ENCODE measurements around the gene ANP32D.
A peak's percentile ranks its signal among the peaks of the same experiment; 100 is the strongest.
"Not testable (repeated sequence)": the region's sequence is repeated elsewhere in the genome, so short reads cannot be mapped to it uniquely, and the experiment has no call there.

ANP32D gene

GRCh38 chr12:48446161-48446776, 26.1 kb upstream of the ANP32D start:
- no peak for DNase-seq (ENCODE audit: low read depth in 2 of 2)
- no peak overlapping the region for H3K4me3 ChIP-seq (replicated peaks in 1 of 2; ENCODE audit: low read depth in 2 of 2, low read length in 2 of 2)
- TF ChIP-seq CTCF (IDR thresholded peaks at IDR 0.05; ENCODE audit: low read depth, low read length), result no peak

- DNase-seq (ENCODE audit: low read depth in 2 of 2), result no peak
- TF ChIP-seq CTCF (IDR thresholded peaks at IDR 0.05; ENCODE audit: low read depth, low read length), result no peak
- H3K4me3 ChIP-seq (replicated peaks in 1 of 2; ENCODE audit: low read depth in 2 of 2, low read length in 2 of 2), result no peak overlapping the region
Measured at GRCh38 chr12:48447755-48448154, 24.6 kb upstream of the ANP32D start.

GRCh38 chr12:48451372-48451771, 21.0 kb upstream of the ANP32D start:
- DNase-seq (ENCODE audit: low read depth in 2 of 2), result no peak
- H3K4me3 ChIP-seq (replicated peaks in 1 of 2; ENCODE audit: low read depth in 2 of 2, low read length in 2 of 2), result no peak overlapping the region
- no peak for TF ChIP-seq CTCF (IDR thresholded peaks at IDR 0.05; ENCODE audit: low read depth, low read length)

GRCh38 chr12:48452961-48453360, 19.4 kb upstream of the ANP32D start:
- not testable (repeated sequence) for H3K4me3 ChIP-seq (replicated peaks in 1 of 2; ENCODE audit: low read depth in 2 of 2, low read length in 2 of 2)

GRCh38 chr12:48454667-48455066, 17.7 kb upstream of the ANP32D start:
- H3K4me3 ChIP-seq (replicated peaks in 1 of 2; ENCODE audit: low read depth in 2 of 2, low read length in 2 of 2), result no peak overlapping the region
- TF ChIP-seq CTCF (IDR thresholded peaks at IDR 0.05; ENCODE audit: low read depth, low read length), result peak; percentile 36
- DNase-seq (ENCODE audit: low read depth in 2 of 2), result peak; percentile 50 to 65

More at GRCh38 chr12:48452961-48453360, 19.4 kb upstream of the ANP32D start:
- DNase-seq (ENCODE audit: low read depth in 2 of 2), result not testable (repeated sequence)

GRCh38 chr12:48455116-48455515, 17.2 kb upstream of the ANP32D start:
- no peak for DNase-seq (ENCODE audit: low read depth in 2 of 2)
- no peak for TF ChIP-seq CTCF (IDR thresholded peaks at IDR 0.05; ENCODE audit: low read depth, low read length)
- no peak overlapping the region for H3K4me3 ChIP-seq (replicated peaks in 1 of 2; ENCODE audit: low read depth in 2 of 2, low read length in 2 of 2)

- TF ChIP-seq CTCF (IDR thresholded peaks at IDR 0.05; ENCODE audit: low read depth, low read length), result no peak
- DNase-seq (ENCODE audit: low read depth in 2 of 2), result no peak
- no peak overlapping the region for H3K4me3 ChIP-seq (replicated peaks in 1 of 2; ENCODE audit: low read depth in 2 of 2, low read length in 2 of 2)
Measured at GRCh38 chr12:48459259-48459658, 13.1 kb upstream of the ANP32D start.

- not testable (repeated sequence) for H3K4me3 ChIP-seq (replicated peaks in 1 of 2; ENCODE audit: low read depth in 2 of 2, low read length in 2 of 2); DNase-seq (ENCODE audit: low read depth in 2 of 2)
Measured at GRCh38 chr12:48469027-48469426, 3.3 kb upstream of the ANP32D start.

Data from cardiac fibroblast (primary cell).